HG02973 (cell line): ENCODE measurements around the gene KCP.

Experiments used
- ATAC-seq: cut with Tn5 transposase; IDR thresholded peaks from one replicate; pipeline ENCODE4 v1.9.1; 2021; ENCODE audit warnings: moderate library complexity; ENCODE audit not compliant: unreplicated experiment

KCP gene

GRCh38 chr7:128888756-128889095, 21.8 kb downstream of the KCP start:
- no peak for ATAC-seq

- no peak for ATAC-seq
Measured at GRCh38 chr7:128888039-128888755, 22.3 kb downstream of the KCP start.

- ATAC-seq, result no peak
Measured at GRCh38 chr7:128887169-128888038, 23.1 kb downstream of the KCP start.

GRCh38 chr7:128886391-128887168, 23.9 kb downstream of the KCP start:
- ATAC-seq, result no peak

- ATAC-seq, result no peak
Measured at GRCh38 chr7:128885370-128886187, 24.9 kb downstream of the KCP start.

- ATAC-seq, result no peak
Measured at GRCh38 chr7:128884561-128885369, 25.7 kb downstream of the KCP start.

- ATAC-seq, result peak; percentile 75
Measured at GRCh38 chr7:128883622-128884448, 26.7 kb downstream of the KCP start.

GRCh38 chr7:128882134-128882533, 28.4 kb downstream of the KCP start:
- no peak for ATAC-seq

GRCh38 chr7:128881458-128882125, 28.9 kb downstream of the KCP start:
- ATAC-seq, result no peak

GRCh38 chr7:128880791-128881457, 29.6 kb downstream of the KCP start:
- ATAC-seq, result no peak

GRCh38 chr7:128879939-128880746, 30.4 kb downstream of the KCP start:
- no peak for ATAC-seq

GRCh38 chr7:128879461-128879938, 31.0 kb downstream of the KCP start:
- ATAC-seq, result no peak

GRCh38 chr7:128878226-128879105, 32.0 kb downstream of the KCP start:
- no peak for ATAC-seq

GRCh38 chr7:128877756-128878120, 32.8 kb downstream of the KCP start:
- no peak for ATAC-seq

- ATAC-seq, result no peak
Measured at GRCh38 chr7:128876978-128877755, 33.3 kb downstream of the KCP start.
